Vagina (tissue), 2 donors: ENCODE results near the gene PIR.

Experiments used
- POLR2A ChIP-seq, 2 donors: fragments of 450-650 bp; IDR thresholded peaks; one replicate each; pipeline ENCODE4 v1.6.1; 2017; ENCODE audit warnings: antibody characterized with exemption in 2 of 2, mild to moderate bottlenecking in 2 of 2, moderate library complexity in 2 of 2
- TF ChIP-seq, protein P1 (sequence below), 3 experiments: fragments of 450-650 bp in 2 of 3; fragments of 200-600 bp in 1 of 3; sonication (generic) in 1 of 3; IDR thresholded peaks; one replicate each; pipeline ENCODE4 v1.5.1; 2017 to 2019; ENCODE audit warnings: antibody characterized with exemption in 3 of 3, mild to moderate bottlenecking in 2 of 3, moderate library complexity in 2 of 3

- TF ChIP-seq, protein P1, sequence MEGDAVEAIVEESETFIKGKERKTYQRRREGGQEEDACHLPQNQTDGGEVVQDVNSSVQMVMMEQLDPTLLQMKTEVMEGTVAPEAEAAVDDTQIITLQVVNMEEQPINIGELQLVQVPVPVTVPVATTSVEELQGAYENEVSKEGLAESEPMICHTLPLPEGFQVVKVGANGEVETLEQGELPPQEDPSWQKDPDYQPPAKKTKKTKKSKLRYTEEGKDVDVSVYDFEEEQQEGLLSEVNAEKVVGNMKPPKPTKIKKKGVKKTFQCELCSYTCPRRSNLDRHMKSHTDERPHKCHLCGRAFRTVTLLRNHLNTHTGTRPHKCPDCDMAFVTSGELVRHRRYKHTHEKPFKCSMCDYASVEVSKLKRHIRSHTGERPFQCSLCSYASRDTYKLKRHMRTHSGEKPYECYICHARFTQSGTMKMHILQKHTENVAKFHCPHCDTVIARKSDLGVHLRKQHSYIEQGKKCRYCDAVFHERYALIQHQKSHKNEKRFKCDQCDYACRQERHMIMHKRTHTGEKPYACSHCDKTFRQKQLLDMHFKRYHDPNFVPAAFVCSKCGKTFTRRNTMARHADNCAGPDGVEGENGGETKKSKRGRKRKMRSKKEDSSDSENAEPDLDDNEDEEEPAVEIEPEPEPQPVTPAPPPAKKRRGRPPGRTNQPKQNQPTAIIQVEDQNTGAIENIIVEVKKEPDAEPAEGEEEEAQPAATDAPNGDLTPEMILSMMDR (IDR thresholded peaks at IDR 0.05), result no peak
- TF ChIP-seq POLR2A (IDR thresholded peaks at IDR 0.05), result no peak
Measured at GRCh38 chrX:15437724-15438123, 55.4 kb downstream of the PIR start.
